GM23248 (cell line): ENCODE results near the gene TTLL4. TPM values are rescaled to one million over a fixed set of nuclear protein-coding genes. Genes with fewer than 3 reads are reported as not detected.

ENCODE experiments used
- DNase-seq: peaks from one replicate; pipeline ENCODE4 v3.0.0-alpha.2; 2015
- H2AFZ ChIP-seq: fragments of 200-600 bp; sonication (generic); 2 replicates; pipeline ENCODE4 v1.6.1; 2016; ENCODE audit warnings: antibody characterized with exemption
- H3F3A ChIP-seq: fragments of 200-600 bp; sonication (generic); 2 replicates; pipeline ENCODE4 v1.6.1; 2016; ENCODE audit warnings: mild to moderate bottlenecking, antibody characterized with exemption, mixed run types; ENCODE audit not compliant: insufficient read depth
- H3K27ac ChIP-seq: fragments of 200-600 bp; sonication (generic); 2 replicates; pipeline ENCODE4 v1.5.1; 2016; ENCODE audit warnings: mild to moderate bottlenecking
- H3K27me3 ChIP-seq: fragments of 200-600 bp; sonication (generic); replicated peaks from 2 replicates; pipeline ENCODE4 v1.6.1; 2016; ENCODE audit warnings: mild to moderate bottlenecking; ENCODE audit not compliant: insufficient read depth
- H3K36me3 ChIP-seq: fragments of 200-600 bp; sonication (generic); 2 replicates; pipeline ENCODE4 v1.6.1; 2016; ENCODE audit warnings: low read depth, mild to moderate bottlenecking
- H3K4me1 ChIP-seq: fragments of 200-600 bp; sonication (generic); 2 replicates; pipeline ENCODE4 v1.6.1; 2016; ENCODE audit warnings: mild to moderate bottlenecking; ENCODE audit not compliant: insufficient read depth
- H3K4me2 ChIP-seq: fragments of 200-600 bp; sonication (generic); one replicate; pipeline ENCODE4 v1.6.1; 2016; ENCODE audit warnings: mild to moderate bottlenecking; ENCODE audit not compliant: unreplicated experiment
- H3K4me3 ChIP-seq: fragments of 200-600 bp; sonication (generic); 2 replicates; pipeline ENCODE4 v1.5.1; 2016; ENCODE audit warnings: mild to moderate bottlenecking
- H3K79me2 ChIP-seq: fragments of 200-600 bp; sonication (generic); 2 replicates; pipeline ENCODE4 v1.6.1; 2016; ENCODE audit warnings: mild to moderate bottlenecking; ENCODE audit not compliant: insufficient read depth
- H3K9ac ChIP-seq: fragments of 200-600 bp; sonication (generic); 2 replicates; pipeline ENCODE4 v1.6.1; 2016; ENCODE audit warnings: mild to moderate bottlenecking
- H3K9me2 ChIP-seq: fragments of 200-600 bp; sonication (generic); 2 replicates; pipeline ENCODE4 v1.6.1; 2016; ENCODE audit warnings: mixed run types, mild to moderate bottlenecking, moderate library complexity; ENCODE audit not compliant: insufficient read depth
- H3K9me3 ChIP-seq: fragments of 200-600 bp; sonication (generic); one replicate; pipeline ENCODE4 v1.6.1; 2017; ENCODE audit warnings: low read depth
- H4K20me1 ChIP-seq: fragments of 200-600 bp; sonication (generic); 2 replicates; pipeline ENCODE4 v1.6.0; 2016; ENCODE audit not compliant: insufficient read depth
- EZH2 ChIP-seq: fragments of 200-600 bp; sonication (generic); IDR thresholded peaks from 2 replicates; pipeline ENCODE4 v1.6.1; 2018; ENCODE audit warnings: antibody characterized with exemption, mild to moderate bottlenecking; ENCODE audit not compliant: insufficient read depth, poor library complexity, severe bottlenecking
- EZH2phosphoT487 ChIP-seq: fragments of 200-600 bp; sonication (generic); IDR thresholded peaks from 2 replicates; pipeline ENCODE4 v1.6.1; 2018; ENCODE audit warnings: antibody characterized with exemption, moderate library complexity, mild to moderate bottlenecking, low read depth; ENCODE audit not compliant: insufficient read depth
- WGBS, 2 experiments: methylation state at CpG; one replicate each; pipeline ENCODE4 v1.1.6; 2015 to 2017; ENCODE audit warnings: low lambda C conversion rate in 2 of 2, low coverage in 1 of 2; ENCODE audit errors: missing lambda C conversion rate in 2 of 2; 5-methylcytosine and 5-hydroxymethylcytosine counted together
- in situ Hi-C: fragments of 300-500 bp; cut with MboI; formaldehyde crosslinking; loops from 2 replicates; pipeline ENCODE4 v1.15.0; 2020
- polyA plus RNA-seq: library from polyadenylated mRNA; unstranded; fragments of >200 nt; fragmentation: Nextera tagmentation; extraction: Ambion mirVana; gene quantifications from 2 replicates; pipeline ENCODE4 v1.2.1, GENCODE V29; 2016
- total RNA-seq: library from RNA; depleted of rRNA; stranded (reverse); fragments of >200 nt; shearing (Covaris generic); gene quantifications from 2 replicates; pipeline ENCODE4 v1.2.3, GENCODE V29; 2014

The TTLL4 gene
- total and polyA plus RNA-seq, 2 experiments from 2014 or later = 5.5 to 7.7 TPM

DNA sequence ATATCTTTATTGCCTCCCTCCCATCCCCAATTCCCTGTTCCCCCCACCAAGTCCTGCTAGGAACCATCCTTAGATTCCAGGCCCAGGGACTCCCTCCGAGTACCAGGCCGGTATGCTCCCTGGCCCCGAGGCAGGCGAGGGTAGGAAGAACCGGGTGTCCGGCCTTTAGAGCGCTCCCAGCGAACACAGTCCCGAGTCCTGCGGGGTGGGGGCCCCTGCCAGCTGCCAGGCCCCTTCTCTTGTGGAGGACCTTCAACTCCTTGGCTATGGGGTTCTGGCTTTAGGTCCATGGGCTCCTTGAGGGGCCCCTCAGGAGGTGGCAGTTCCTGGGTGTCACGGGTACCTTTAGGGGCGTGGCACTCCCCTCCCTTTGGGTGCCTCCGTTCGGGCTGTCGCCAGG is 46.7 kb upstream of the TTLL4 start:
- H4K20me1 ChIP-seq = 0 out of 2 replicates have a peak, but pooled peaks cover under 1% of the 10 kb centered on the region
- no peaks in the 10 kb centered on the region for H3K9me2 ChIP-seq
- TF ChIP-seq EZH2 (no peak), EZH2phosphoT487 (no peak)
- H3K9me3 ChIP-seq = no peaks in the 10 kb centered on the region
- H3K9ac ChIP-seq = no peak overlapping the region
- no peaks in the 10 kb centered on the region for H3K27me3 ChIP-seq
- in situ Hi-C loops = no loop called here
- H3K4me3 ChIP-seq = no peak overlapping the region
- 85 to 92% methylated on average over 15 of the region's 15 CpGs for WGBS, 2 experiments
- H3K79me2 ChIP-seq = peaks cover 28% of the 10 kb centered on the region
- H3K4me1 ChIP-seq = peaks cover 4% of the 10 kb centered on the region; the same call in 1 of the 2 replicates
- no peak overlapping the region for H2AFZ ChIP-seq
- peaks cover 18% of the 10 kb centered on the region for H3K36me3 ChIP-seq
- DNase-seq = no peak
- H3K4me2 ChIP-seq = no peak overlapping the region
- H3F3A ChIP-seq = peaks cover 17% of the 10 kb centered on the region; the same call in 1 of the 2 replicates
- H3K27ac ChIP-seq = no peak overlapping the region

GRCh38 chr2:218664653-218665052 is 46.0 kb upstream of the TTLL4 start:
- no peak for TF ChIP-seq EZH2phosphoT487
- no peak for TF ChIP-seq EZH2
- Histone ChIP-seq H3K27me3 (no peaks in the 10 kb centered on the region), H3K4me1 (peaks cover 4% of the 10 kb centered on the region; the same call in 1 of the 2 replicates), H3K79me2 (peaks cover 34% of the 10 kb centered on the region), H3K4me2 (no peak overlapping the region), H3K27ac (no peak overlapping the region), H4K20me1 (0 out of 2 replicates have a peak, but pooled peaks cover 5% of the 10 kb centered on the region), H3K9me2 (no peaks in the 10 kb centered on the region), H3K4me3 (no peak overlapping the region), H3K9ac (no peak overlapping the region), H3K9me3 (no peaks in the 10 kb centered on the region), H2AFZ (no peak overlapping the region), H3K36me3 (peaks cover 18% of the 10 kb centered on the region), H3F3A (peaks cover 17% of the 10 kb centered on the region; the same call in 1 of the 2 replicates)
- DNase-seq = no peak
- in situ Hi-C loops = no loop called here
- 99 to 100% methylated on average over 7 of the region's 7 CpGs for WGBS, 2 experiments

DNA sequence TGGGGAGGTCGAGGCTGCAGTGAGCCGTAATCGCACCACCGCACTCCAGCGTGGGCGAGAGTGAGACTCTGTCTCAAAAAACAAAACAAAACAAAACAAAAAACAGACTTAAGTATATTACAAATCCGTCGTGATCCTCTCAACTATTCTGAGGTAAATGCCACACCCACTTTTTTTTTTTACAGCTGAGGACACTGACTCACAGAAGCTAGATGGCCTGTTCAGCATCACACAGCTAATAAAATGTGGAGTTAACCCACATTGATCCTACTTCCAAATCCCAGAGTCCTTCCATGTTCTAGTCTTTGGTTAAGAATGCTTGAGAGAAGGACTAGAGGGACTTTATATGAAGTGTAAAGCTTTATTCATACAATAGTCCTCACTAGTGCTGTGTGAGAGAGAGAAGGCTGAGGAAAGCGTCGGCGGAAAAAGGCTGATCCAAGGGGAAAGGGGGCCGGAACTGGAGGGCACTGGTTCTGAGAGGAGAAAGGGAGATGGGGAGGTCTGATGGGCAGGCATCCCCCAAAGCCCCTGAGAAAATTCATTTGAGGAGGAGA is 39.5 kb upstream of the TTLL4 start:
- Histone ChIP-seq H3K27me3 (no peaks in the 10 kb centered on the region), H3K4me2 (peak overlapping the region; percentile 84), H3K9me3 (no peaks in the 10 kb centered on the region), H3K36me3 (peaks cover 15% of the 10 kb centered on the region), H3K4me3 (peak overlapping the region; percentile 92), H3K4me1 (peaks cover 8% of the 10 kb centered on the region), H3K27ac (peak overlapping the region; percentile 81), H3K79me2 (peaks cover 57% of the 10 kb centered on the region), H3K9me2 (no peaks in the 10 kb centered on the region), H3K9ac (peak overlapping the region; percentile 87), H3F3A (peaks cover 15% of the 10 kb centered on the region), H2AFZ (peak overlapping the region; percentile 91), H4K20me1 (0 out of 2 replicates have a peak, but pooled peaks cover 5% of the 10 kb centered on the region)
- TF ChIP-seq EZH2 (no peak), EZH2phosphoT487 (no peak)
- DNase-seq = peak; percentile 75
- 38 to 40% methylated on average over 12 of the region's 12 CpGs for WGBS, 2 experiments
- in situ Hi-C loops = no loop called here

DNA sequence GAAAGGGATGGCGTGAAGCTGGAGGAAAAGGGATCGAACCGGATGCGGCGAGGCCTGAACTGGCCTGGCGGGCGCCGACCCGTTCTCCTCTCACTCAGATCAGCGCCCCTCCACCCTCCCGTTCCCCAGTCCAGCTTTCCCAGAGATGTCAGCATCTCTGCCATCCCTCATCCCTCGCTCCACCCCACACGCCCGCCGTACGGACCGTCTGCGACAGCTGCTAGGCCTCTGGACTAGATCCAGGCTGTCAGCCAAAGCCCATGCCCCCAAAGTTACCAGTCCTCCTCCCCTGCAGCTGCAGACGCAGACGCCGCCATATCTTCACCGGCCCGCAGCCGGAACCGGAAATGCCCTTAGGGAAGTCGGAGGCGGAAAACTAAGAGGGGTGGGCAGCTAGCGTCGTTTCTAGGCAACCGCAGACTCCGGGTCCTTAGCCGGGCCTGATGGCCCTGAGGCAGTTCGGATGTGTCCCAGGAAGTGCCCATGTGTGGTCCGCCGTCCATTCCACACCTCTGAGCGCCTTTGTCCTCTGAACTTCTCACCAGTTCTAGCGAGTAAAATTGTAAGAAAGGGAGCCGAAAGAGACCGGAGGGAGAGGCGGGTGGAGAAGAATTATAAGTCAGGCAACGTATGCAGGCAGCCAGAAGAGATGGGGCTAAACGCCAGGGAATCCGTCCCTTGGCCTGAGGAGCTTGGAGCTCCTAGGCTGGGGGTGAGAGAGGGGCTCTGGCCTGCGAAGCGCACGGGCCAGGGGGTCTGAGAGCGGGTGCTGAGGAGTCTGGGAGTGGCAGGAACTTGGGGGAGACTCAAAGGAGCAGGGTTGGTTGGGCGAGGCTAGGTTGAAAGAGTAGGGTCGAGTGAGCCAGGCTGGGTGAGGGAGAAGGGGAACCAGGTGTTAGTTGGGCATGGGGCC is 38.7 kb upstream of the TTLL4 start, which contains the start of the genes RNF25 and STK36:
TSS of gene RNF25 (minus strand) at position 349 of the 913 bp plus-strand sequence. CDS start at position 317, 32 bp downstream.
TSS of gene STK36 (plus strand) at position 433 of the 913 bp plus-strand sequence. CDS start 744 bp downstream, outside the sequence.
- H3K27me3 ChIP-seq = no peaks in the 10 kb centered on the region
- peak; percentile 96 for DNase-seq
- H3K27ac ChIP-seq = peak within 1 kb of the TSS; percentile 81
- WGBS, 2 experiments = 0 to 1% methylated on average over 48 to 49 of the region's 49 CpGs
- 0 out of 2 replicates have a peak, but pooled peaks cover 5% of the 10 kb centered on the region for H4K20me1 ChIP-seq
- peaks cover 8% of the 10 kb centered on the region for H3K36me3 ChIP-seq
- peak within 1 kb of the TSS; percentile 84 for H3K4me2 ChIP-seq
- no peaks in the 10 kb centered on the region for H3K9me2 ChIP-seq
- in situ Hi-C loops = no loop called here
- H3K9ac ChIP-seq = peak within 1 kb of the TSS; percentile 87
- no peaks in the 10 kb centered on the region for H3K9me3 ChIP-seq
- peaks cover 57% of the 10 kb centered on the region for H3K79me2 ChIP-seq
- H3F3A ChIP-seq = peaks cover 15% of the 10 kb centered on the region
- peak within 1 kb of the TSS; percentile 91 for H2AFZ ChIP-seq
- TF ChIP-seq EZH2 = no peak
- TF ChIP-seq EZH2phosphoT487 = no peak
- peaks cover 8% of the 10 kb centered on the region for H3K4me1 ChIP-seq
- peak within 1 kb of the TSS; percentile 92 for H3K4me3 ChIP-seq
